Measurements from ENCODE around the gene KCNA5.

KCNA5 gene

GRCh38 chr12:5030066-5030465, 13.6 kb upstream of the KCNA5 start:
- DNase-seq, result no peak

DNA sequence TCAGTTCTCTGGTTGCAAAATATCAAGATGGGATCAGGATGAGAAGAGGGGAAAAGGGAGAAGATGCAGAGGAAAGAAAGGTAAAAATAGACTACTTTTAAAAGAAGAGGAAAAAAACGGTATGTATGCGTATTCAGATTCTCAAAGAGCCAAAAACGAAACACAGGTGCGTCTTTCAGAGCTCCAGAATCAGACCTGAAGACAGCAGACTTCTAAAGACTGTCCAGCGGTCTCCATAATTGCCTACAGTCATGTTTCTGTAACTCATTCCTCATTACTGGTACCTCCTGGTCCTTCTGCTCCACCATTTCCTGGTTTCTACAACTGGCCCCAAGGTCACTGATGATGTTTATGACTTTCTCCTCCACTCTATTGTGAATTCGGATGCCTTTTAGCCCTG, 12.4 kb upstream of the KCNA5 start:
- no peak for DNase-seq

GRCh38 chr12:5031958-5032357, 11.7 kb upstream of the KCNA5 start:
- DNase-seq, result no peak

DNA sequence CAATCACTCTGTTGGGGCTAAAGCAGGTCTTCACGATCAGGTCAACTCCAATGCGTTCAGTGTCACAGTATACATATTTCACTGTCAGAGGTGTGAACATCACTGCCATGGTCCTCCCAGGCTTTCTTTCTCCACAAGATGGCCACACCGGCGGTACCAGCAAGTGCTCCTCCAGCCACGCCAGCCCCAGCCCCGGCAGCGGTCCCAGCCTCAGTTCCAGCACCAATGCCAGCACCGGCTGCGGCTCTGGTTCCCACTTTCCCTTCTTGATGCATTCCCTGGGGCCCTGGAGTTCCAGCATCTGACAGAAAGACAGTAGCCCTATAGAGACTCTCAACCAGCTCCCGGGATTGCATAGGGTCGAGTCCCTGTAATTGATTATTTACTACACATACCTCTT, 10.9 kb upstream of the KCNA5 start:
- no peak for DNase-seq

DNA sequence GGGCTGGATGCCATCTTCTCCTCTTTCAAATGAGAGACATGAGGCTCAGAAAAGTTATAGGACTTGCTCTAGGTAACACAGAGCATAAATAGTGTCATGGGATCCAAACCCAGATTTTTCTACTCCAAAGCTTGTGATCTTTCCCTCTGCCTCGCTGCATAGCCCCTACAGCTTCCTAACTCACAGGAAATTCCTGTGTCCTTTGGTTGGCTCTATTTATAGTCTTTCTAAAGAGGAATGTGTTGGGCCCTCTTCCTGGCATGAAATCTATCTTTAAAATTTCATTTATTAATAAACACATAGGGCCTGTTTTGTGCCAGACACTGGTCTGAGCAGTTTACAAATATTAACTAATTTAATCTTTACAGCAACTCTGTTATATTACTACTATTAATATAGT, 9.8 kb upstream of the KCNA5 start:
- no peak for DNase-seq

DNA sequence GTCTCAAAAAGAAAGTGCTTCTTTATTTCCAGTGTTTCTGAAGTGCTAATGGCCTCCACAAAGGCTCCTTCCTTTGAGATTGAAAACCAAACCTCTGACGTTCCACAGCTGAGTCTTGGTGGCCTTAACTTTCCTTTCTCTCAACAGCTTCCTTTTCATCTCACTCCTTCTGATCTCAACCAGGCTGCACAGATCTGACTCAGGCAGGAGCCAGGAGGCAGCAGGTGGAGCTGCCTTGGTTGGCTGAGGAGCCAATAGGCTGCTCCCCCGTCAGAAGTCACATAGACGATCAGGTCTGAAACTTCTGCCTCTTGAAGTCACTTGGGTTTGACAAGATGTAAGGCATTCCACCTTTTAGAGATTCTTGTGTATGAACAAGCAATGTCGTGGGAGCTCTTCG, 9.1 kb upstream of the KCNA5 start:
- DNase-seq, result no peak

GRCh38 chr12:5035618-5036017, 8.1 kb upstream of the KCNA5 start:
- DNase-seq, result no peak

DNA sequence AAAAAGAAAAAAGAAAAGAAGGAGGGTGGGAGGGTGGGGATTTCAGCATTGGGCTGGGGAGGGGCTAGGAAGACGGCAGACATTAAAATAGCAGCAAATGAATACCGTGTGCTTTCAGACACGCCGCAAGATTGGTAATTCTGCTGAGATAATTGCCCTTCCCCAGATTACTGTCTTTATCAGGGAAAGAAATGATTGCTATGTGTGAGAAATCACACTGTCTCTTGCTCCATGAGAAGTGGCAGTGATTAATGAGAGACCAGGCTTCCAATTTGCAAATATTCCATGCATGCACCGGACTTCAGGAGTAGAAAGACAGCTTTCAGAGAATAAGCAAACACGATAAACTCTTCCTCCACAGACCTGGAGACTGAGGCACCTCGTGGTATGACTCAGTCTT, 7.6 kb upstream of the KCNA5 start:
- no peak for DNase-seq

DNA sequence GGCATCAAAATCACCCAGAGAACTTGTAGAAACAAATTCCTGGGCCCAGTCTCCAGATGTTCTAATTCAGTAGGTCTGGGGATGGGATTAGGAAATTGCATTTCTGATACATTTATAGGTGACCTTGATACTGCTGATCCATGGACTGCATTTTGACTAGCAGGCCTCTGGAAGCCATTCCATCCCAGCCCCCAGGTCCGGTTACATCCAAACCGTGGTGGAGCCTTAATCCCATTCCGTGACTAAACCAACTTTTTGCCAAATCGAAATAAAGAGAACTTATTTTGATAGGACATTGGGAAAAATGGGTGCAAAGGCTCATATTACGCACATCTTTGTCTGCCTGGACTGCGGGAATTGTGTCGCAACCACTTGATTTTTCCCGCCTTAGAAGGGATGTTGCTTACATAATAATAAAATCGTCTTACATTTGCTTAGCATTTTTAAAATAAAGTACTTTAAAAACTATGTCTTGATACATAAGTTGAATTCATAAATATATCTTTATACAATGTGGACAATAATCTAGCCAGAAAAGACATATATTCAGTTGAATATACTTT, 5.8 kb upstream of the KCNA5 start:
- no peak for DNase-seq

DNA sequence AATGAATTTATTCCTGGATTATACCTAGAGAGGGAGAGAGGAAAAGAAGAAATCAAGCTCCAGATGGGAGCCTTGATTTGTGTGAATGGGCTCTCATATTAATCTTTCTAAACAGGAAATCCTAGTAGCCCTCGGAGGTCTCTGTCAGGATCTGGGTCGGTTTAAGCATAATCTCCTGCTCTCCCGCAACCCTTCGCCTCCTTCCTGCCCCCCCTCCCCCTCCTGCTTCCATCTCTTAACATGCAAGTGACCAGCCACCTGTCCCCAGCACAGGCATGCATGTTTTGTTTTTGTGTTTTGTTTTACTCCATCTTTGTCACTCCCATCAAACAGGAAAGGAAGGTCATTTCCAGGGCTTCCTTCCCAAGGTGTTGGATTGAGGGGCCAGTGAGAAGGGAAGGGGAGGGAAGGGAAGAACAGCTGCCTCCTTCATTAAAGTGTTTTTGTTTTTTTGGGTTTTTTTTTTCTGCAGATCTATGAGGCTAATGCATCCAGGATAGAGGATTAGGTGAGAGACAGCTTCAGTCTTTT, 4.8 kb upstream of the KCNA5 start:
- no peak for DNase-seq

GRCh38 chr12:5039815-5040214, 3.9 kb upstream of the KCNA5 start:
- no peak for DNase-seq

- DNase-seq, result no peak
These were observed 3.3 kb upstream of the KCNA5 start for GRCh38 chr12:5040368-5040767.

- DNase-seq, result no peak
These were observed 979 bp downstream of the KCNA5 start for GRCh38 chr12:5044420-5045295.

- no peak for DNase-seq
These were observed 3.4 kb downstream of the KCNA5 start for GRCh38 chr12:5047094-5047493.

DNA sequence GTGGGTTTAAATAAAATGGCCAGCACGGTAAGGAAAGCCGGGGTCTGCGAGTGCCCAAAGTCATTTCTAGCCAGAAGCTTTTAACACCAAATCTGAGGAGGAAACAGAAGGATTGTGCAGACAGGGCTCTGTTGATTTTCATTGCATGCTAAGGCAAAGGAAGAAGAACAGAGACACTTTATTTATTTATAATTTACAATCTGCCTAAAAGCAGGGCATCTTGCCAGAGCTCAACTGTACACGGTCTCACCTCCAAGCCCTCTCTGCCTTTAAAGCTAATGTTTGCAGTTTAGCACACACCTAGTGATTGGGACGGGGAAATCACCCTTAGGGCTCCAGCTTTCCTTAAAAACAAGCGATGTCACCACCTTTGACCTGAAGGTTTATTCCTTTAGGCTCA, 4.0 kb downstream of the KCNA5 start:
- DNase-seq, result no peak

DNA sequence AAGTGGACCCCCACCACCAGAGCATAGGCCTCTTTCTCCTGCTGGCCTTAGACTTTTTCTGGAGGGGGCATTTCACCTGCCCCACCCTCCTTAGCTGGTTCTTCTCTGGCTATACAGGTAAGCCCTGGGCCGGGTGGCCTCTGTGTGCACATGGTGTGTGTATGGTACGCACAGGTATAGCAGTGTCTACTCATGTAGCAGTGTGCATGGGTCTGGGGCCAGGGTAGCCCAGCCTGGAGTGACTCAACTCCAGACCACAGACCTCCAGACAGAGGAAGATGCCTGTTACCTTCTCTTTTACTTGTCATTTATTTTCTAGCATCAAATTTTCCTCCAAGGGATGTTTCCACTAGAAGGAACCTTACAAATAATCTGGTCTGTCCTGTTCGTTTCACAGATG, 6.9 kb downstream of the KCNA5 start:
- no peak for DNase-seq

DNA sequence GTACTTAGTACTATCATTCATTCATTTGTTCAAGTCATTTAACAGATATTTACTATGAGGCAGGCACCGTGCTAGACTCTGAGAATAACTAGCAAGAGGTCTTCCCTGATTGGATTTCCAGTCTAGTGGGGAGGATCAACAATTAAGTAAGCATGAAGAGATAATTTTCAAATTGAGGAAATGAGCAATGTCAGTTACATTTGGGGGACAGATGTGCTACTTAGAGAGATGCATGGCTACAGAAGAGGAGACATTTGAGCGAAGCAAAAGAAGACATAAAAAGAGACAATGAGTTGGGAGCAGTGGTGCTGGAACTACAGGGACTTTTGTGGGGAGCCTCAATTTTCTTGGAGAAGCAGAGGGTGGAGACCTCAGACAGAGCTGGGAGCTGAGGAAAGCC, 7.7 kb downstream of the KCNA5 start:
- no peak for DNase-seq

DNA sequence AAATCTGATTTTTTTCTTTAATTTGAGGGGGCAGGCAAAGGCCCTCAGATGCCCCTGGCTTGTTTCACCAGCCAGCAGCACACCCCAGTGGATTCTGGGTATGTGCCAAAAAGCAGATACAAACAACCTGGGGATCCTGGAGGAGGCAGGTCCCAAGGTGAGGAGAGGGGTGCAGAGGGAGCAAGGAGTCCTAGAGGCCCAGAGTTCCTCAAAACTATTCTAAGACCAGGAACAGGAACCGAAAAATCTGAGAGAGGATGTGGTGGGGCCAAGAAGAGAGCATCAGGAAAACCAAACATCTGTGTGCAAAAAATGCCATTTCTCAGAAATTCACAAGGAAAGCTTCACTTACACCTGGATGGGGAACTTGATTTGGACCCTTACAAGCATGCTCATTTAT, 8.2 kb downstream of the KCNA5 start:
- DNase-seq, result no peak

DNA sequence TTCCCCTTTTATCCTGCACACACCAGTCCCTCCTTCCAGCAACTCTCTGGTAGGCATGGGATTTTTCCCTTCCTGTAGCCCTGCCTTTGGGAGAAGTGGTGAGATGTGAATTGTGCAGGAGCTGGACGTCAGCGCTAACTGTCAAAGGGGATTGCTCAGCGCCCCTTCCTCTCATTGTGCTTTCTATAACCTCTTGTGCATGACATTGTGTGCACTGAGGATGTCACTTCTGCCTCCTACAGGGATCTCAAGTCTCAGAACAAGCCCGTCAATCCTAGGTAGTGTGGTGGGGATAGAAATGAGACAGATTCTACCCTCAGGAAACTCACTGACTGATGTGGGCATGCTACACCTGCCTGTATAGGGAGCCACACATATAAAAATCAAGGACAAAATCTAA, 8.7 kb downstream of the KCNA5 start:
- DNase-seq, result no peak

GRCh38 chr12:5059358-5059757, 15.7 kb downstream of the KCNA5 start:
- DNase-seq, result no peak

GRCh38 chr12:5060958-5061357, 17.3 kb downstream of the KCNA5 start:
- DNase-seq, result no peak

- no peak for DNase-seq
These were observed 19.5 kb downstream of the KCNA5 start for GRCh38 chr12:5063149-5063548.

DNA sequence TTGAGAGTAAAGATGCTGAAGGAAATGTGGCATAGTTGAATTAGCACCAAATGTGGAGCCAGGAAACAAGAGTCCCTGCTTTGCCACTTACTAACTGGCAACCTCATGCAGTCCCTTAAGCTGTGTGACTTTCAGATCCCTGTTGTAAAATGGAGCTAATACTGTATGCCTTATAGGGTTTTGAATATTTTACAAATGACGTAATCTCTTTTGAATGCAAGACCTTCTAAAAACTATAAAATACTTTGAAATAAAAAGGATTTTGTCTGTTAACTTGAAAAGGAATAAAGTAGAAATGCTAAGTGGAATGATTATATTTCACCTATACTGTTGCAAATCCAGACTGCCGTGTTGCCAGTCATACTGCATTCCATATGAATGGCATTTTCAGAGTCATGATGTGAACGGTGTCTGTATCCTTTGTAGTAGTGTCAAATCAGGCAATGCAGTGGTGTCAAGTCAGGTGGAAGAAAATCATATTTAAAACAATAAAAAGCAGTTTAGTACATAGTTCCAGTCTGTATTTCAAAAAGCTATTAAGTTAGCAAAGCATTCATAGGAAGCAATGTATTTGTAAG, 21.3 kb downstream of the KCNA5 start:
- no peak for DNase-seq

DNA sequence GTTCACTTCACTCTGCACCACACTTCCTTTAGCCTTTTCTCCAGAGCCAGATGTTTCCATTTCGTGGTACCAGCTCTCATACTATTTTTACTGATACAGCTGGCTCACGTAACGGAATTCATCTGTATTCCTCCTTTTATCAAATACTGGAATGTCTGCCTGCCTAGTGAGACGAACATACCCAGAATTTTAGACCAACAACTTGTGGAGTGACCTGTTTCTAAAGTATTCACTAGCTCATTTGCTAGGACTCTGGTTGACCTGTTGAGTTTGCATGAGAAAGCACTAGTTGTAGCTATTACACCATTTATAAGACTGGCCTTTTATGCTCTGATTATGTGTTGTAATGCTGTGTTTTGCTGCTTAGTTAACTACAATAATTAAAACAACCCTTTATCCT, 22.6 kb downstream of the KCNA5 start:
- DNase-seq, result no peak

All from kidney glomerular epithelial cell (primary cell).